Ammon's horn (tissue), 1 donor: Measurements from ENCODE around the gene TBL3.
"Not testable (repeated sequence)": the region's sequence is repeated elsewhere in the genome, so short reads cannot be mapped to it uniquely, and the experiment has no call there.

Source experiments
- DNase-seq: peaks from one replicate; pipeline ENCODE4 v3.0.0-alpha.2; 2016; ENCODE audit warnings: low spot score

Gene TBL3

GRCh38 chr16:1942810-1943726 is 28.8 kb upstream of the TBL3 start, which contains the start of gene MSRB1:
TSS of gene MSRB1 (minus strand) at chr16:1943199. CDS start at chr16:1943156, 43 bp downstream.
- peak; percentile 99 for DNase-seq

DNA sequence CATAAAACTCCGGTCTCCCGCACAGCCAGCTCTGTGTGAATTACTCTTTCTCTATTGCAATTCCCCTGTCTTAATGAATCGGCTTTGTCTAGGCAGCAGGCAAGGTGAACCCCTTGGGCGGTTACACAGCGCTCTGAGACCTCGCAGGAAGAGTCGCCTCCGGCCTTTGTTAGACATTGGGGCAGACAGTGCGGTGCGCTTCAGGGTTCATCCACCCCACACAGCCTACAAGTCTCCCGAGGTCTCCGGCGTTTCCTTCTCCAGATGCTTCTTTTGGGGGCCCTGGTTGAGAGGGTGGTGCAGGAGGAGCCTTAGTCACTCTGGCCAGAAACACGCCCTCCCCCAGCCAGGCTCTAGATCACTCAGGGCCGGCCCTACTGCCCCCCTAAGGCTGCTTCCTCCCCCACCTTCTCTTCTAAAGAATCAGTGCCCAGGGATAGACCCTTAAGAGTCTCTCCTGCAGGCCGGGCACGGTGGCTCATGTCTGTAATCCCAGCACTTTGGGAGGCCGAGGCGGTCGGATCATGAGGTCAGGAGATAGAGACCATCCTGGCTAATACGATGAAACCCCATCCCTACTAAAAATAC is 27.1 kb upstream of the TBL3 start:
- no peak for DNase-seq

DNA sequence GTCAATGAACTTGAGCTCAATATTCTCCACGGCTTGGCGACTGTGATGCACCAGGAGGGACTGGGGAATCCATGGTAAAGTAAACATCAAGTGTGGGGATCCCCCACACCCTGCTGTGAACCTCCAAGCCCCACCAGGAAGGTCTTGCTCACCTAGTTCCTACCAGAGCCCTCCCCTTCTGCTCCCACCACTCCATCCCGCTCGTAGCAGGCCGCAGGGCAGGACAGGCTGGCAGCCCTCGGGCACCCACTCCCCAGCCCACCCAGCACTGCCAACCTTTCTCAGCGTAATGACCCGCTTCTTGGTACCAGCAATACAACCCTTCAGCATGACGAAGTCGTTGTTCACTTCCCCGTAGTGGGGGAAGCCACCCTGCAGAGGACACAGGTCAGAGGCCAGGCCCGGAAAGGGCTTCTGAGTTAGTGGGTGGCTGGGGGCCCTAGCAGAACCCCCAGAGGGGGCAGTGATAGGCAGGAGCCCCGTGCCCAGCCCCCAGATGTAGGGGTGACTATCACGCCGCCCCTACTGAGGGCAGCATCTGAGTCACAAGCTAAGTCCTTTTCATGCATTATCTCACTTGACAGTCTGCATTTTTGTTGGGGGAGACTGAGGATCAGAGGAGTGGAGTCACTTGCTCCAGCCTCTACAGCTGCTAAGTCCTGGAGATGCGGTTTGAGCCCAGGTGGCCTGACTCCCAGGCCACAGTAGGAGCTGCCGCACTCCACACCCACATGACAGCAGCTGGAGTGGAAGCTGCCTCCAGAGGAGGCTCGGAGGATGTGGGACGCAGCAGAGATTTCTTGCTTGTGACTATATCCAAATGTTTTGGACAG is 26.1 kb upstream of the TBL3 start:
- DNase-seq = no peak

- no peak for DNase-seq
These were observed 25.1 kb upstream of the TBL3 start for GRCh38 chr16:1946495-1947368.

DNA sequence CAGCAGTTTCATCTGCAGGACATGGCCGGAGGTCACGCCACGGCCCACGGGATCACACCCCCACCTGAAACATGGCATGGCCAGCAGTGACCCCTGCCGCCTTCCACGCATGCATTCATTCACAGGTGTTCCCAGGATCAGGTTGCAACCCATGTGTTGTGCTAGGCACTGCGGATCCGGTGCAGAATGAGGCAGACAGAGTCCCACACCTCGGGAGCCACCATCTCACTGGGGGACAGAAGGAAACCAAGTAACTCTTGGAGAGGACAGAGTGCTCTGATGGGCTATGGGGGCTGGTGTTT is 24.5 kb upstream of the TBL3 start:
- DNase-seq = no peak

DNA sequence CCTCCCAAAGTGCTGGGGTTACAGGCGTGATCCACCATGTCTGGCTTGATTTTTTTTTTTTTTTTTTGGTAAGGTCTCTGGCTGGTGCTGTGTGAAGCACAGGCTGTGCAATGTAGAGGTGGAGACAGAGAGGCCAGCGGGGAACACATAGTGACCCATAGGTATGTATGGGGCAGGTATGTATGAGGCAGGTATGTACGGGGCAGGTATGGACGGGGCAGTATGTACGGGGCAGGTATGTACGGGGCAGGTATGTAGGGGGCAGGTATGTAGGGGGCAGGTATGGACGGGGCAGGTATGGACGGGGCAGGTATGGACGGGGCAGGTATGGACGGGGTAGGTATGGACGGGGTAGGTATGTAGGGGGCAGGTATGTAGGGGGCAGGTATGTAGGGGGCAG is 22.3 kb upstream of the TBL3 start:
- no peak for DNase-seq

- no peak for DNase-seq
These were observed 21.8 kb upstream of the TBL3 start for GRCh38 chr16:1950047-1950446.

DNA sequence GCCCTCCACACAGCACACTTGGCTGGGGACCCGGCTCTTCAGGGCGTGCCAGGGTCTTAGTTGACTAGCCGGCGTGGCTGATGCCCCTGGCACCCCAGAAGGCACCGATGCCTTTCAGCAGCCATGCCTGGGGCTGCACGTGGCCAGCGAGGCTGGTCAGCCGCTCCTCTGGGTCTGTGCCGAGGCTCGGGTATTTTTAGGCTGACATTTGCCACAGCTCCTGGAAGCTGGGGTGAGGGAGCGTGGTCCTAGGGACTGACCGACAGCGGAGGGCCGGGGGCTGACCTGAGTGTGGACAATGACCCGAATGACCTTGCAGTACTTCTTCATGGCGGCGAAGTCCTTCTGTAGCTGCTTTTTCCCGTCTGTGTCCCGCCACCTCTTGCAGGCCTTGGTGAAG is 21.3 kb upstream of the TBL3 start:
- DNase-seq = no peak

DNA sequence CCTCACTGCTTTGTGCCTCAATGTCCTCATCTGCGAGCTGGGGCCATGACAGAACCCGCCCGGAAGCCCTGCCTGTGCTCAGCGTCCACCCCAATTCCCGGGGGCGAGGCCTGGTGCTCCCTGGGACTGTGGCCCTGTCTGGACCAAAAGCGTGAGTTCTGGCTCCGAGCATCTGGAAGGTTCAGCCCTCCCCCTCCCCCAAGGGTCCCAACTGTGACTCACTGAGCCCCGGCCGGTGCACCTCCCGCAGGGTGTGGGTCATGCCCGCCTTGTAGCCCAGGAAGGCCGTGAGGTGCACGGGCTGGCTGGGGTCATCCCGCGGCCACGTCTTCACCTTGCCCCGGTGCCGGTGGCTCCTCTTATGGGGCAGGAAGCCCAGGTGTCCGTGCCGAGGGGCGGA is 18.1 kb upstream of the TBL3 start:
- DNase-seq = no peak

- DNase-seq = not testable (repeated sequence)
These were observed 14.3 kb upstream of the TBL3 start for GRCh38 chr16:1957434-1958142.

GRCh38 chr16:1958143-1958491 is 13.7 kb upstream of the TBL3 start:
- not testable (repeated sequence) for DNase-seq

GRCh38 chr16:1958715-1959268 is 13.1 kb upstream of the TBL3 start:
- DNase-seq = no peak

- peak; percentile 88 for DNase-seq
These were observed 12.4 kb upstream of the TBL3 start, which contains the start of gene NDUFB10 for GRCh38 chr16:1959269-1960039. TSS of gene NDUFB10 (plus strand) at chr16:1959538. CDS start at chr16:1959625, 87 bp downstream.

DNA sequence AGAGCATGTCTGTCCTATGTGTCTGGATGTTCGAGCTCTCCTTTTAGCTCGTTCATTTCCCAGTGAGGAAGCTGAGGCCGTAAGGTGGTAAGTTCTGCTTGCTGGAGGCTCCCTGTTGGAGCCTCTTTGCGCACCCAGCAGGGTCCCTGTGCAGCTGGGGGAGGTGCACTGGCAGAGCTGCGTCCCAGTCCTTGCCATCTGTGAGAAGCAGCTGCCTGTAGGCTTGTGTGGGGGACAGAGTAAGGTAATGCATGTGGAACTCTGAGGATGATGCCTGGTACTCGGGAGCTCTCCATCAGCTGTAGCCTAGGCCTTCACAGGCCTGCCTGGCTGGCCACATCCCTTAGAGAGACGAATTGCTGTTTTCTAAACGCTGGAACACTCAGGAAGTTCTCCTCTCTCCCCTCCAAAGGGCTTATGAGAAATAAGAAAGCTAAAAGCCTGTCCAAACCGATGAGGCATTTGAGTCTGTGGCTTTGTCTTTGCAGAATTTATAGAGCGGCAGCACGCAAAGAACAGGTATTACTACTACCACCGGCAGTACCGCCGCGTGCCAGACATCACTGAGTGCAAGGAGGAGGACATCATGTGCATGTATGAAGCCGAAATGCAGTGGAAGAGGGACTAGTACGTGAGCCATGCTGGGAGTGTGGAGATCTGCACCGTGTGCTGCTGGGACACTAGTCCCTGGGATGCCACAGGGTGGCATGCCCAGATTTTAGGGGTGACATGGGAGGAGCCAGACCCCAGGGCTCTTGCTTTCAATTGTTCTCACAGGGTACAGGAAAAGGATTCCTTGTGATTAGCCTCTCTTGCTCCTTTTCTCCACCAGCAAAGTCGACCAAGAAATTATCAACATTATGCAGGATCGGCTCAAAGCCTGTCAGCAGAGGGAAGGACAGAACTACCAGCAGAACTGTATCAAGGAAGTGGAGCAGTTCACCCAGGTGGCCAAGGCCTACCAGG is 10.9 kb upstream of the TBL3 start:
- DNase-seq = no peak

DNA sequence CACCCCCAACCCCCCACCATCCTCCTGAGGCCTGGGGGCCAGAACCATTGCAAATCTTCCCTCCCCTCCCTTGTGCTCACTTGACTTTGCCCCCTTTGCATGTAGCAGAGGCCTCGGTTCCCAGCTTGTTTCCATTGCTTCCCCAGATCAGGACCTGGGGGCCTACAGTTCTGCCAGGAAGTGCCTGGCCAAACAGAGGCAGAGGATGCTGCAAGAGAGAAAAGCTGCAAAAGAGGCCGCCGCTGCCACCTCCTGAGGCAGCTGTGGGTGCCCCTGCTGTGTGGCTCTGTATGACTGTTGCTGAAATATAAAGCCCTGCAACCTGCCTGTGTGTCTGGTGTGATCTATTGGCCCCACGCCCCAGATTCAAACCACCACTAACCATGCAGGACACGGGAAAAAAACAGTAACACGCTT is 10.2 kb upstream of the TBL3 start:
- DNase-seq = no peak

GRCh38 chr16:1962161-1963153 is 9.4 kb upstream of the TBL3 start:
- not testable (repeated sequence) for DNase-seq

- DNase-seq = no peak
These were observed 7.9 kb upstream of the TBL3 start for GRCh38 chr16:1963806-1964505.
